Osteocyte (in vitro differentiated cells): Measurements from ENCODE around the gene C5orf22. TPM values are rescaled to one million over a fixed set of nuclear protein-coding genes. Genes with fewer than 3 reads are reported as not detected.

Experiments used
- DNase-seq: peaks from one replicate; pipeline ENCODE4 v3.0.0; 2021; ENCODE audit warnings: mixed read lengths; ENCODE audit not compliant: unreplicated experiment; ENCODE audit errors: extremely low spot score
- H3K27ac Mint-ChIP-seq: one replicate; pipeline ENCODE4 v1.8.0; 2021; ENCODE audit warnings: mild to moderate bottlenecking, mixed read lengths; ENCODE audit not compliant: unreplicated experiment
- H3K27me3 Mint-ChIP-seq: one replicate; pipeline ENCODE4 v1.8.0; 2021; ENCODE audit warnings: mixed read lengths; ENCODE audit not compliant: unreplicated experiment
- H3K36me3 Mint-ChIP-seq: one replicate; pipeline ENCODE4 v1.8.0; 2021; ENCODE audit warnings: mixed read lengths; ENCODE audit not compliant: unreplicated experiment
- H3K4me1 Mint-ChIP-seq: one replicate; pipeline ENCODE4 v1.8.0; 2021; ENCODE audit warnings: mixed read lengths; ENCODE audit not compliant: unreplicated experiment
- H3K4me3 Mint-ChIP-seq: one replicate; pipeline ENCODE4 v1.8.0; 2021; ENCODE audit warnings: mild to moderate bottlenecking, moderate library complexity, mixed read lengths; ENCODE audit not compliant: unreplicated experiment
- H3K9me3 Mint-ChIP-seq: one replicate; pipeline ENCODE4 v1.8.0; 2021; ENCODE audit warnings: mixed read lengths; ENCODE audit not compliant: unreplicated experiment
- CTCF ChIP-seq: fragments of 200-600 bp; sonication (generic); IDR thresholded peaks from 2 replicates; pipeline ENCODE4 v1.5.0; 2021; ENCODE audit warnings: antibody characterized with exemption, mild to moderate bottlenecking, moderate library complexity
- total RNA-seq: library from RNA; stranded (reverse); gene quantifications from 2 replicates; pipeline ENCODE4 v1.2.1, GENCODE V29; 2021

The C5orf22 gene
- total RNA-seq, 1 donor from 2014 or later: 27.9 TPM

GRCh38 chr5:31495336-31495735 is 36.8 kb upstream of the C5orf22 start:
- no peak for TF ChIP-seq CTCF
- H3K9me3 Mint-ChIP-seq: no peaks in the 10 kb centered on the region
- no peak overlapping the region for H3K27ac Mint-ChIP-seq
- H3K27me3 Mint-ChIP-seq: no peaks in the 10 kb centered on the region
- no peaks in the 10 kb centered on the region for H3K4me1 Mint-ChIP-seq
- H3K4me3 Mint-ChIP-seq: no peak overlapping the region
- DNase-seq: no peak
- peaks cover 59% of the 10 kb centered on the region for H3K36me3 Mint-ChIP-seq

- no peaks in the 10 kb centered on the region for H3K4me1 Mint-ChIP-seq
- peaks cover 63% of the 10 kb centered on the region for H3K36me3 Mint-ChIP-seq
- no peaks in the 10 kb centered on the region for H3K27me3 Mint-ChIP-seq
These were observed 35.8 kb upstream of the C5orf22 start for GRCh38 chr5:31496301-31496700.

GRCh38 chr5:31496891-31497290 is 35.2 kb upstream of the C5orf22 start:
- TF ChIP-seq CTCF: no peak
- H3K27ac Mint-ChIP-seq: no peak overlapping the region
- no peaks in the 10 kb centered on the region for H3K27me3 Mint-ChIP-seq
- peaks cover 67% of the 10 kb centered on the region for H3K36me3 Mint-ChIP-seq
- no peaks in the 10 kb centered on the region for H3K9me3 Mint-ChIP-seq
- no peak overlapping the region for H3K4me3 Mint-ChIP-seq
- peak; percentile 64 for DNase-seq
- H3K4me1 Mint-ChIP-seq: no peaks in the 10 kb centered on the region

More at GRCh38 chr5:31496301-31496700, 35.8 kb upstream of the C5orf22 start:
- H3K4me3 Mint-ChIP-seq: no peak overlapping the region
- no peak overlapping the region for H3K27ac Mint-ChIP-seq
- TF ChIP-seq CTCF: no peak
- no peaks in the 10 kb centered on the region for H3K9me3 Mint-ChIP-seq
- DNase-seq: peak; percentile 59

- no peak overlapping the region for H3K27ac Mint-ChIP-seq
- no peaks in the 10 kb centered on the region for H3K9me3 Mint-ChIP-seq
- no peak for TF ChIP-seq CTCF
- DNase-seq: no peak
- H3K36me3 Mint-ChIP-seq: peaks cover 75% of the 10 kb centered on the region
- H3K4me1 Mint-ChIP-seq: no peaks in the 10 kb centered on the region
- no peaks in the 10 kb centered on the region for H3K27me3 Mint-ChIP-seq
- no peak overlapping the region for H3K4me3 Mint-ChIP-seq
These were observed 31.8 kb upstream of the C5orf22 start for GRCh38 chr5:31500256-31500655.

- no peaks in the 10 kb centered on the region for H3K27me3 Mint-ChIP-seq
- H3K27ac Mint-ChIP-seq: no peak overlapping the region
- no peak overlapping the region for H3K4me3 Mint-ChIP-seq
- no peaks in the 10 kb centered on the region for H3K4me1 Mint-ChIP-seq
- no peak for TF ChIP-seq CTCF
- H3K36me3 Mint-ChIP-seq: peaks cover 68% of the 10 kb centered on the region
- H3K9me3 Mint-ChIP-seq: no peaks in the 10 kb centered on the region
- DNase-seq: peak; percentile 57
These were observed 29.6 kb upstream of the C5orf22 start for GRCh38 chr5:31502506-31502905.
